ENCODE measurements around the gene DSG4.

- TF ChIP-seq OSR1 (CRISPR knock-in tag; IDR thresholded peaks at IDR 0.05) (no peak), POU6F1 (CRISPR knock-in tag; IDR thresholded peaks at IDR 0.05; ENCODE audit: borderline replicate concordance, low read depth) (no peak), BACH2 (CRISPR knock-in tag; IDR thresholded peaks at IDR 0.05; ENCODE audit: borderline replicate concordance) (no peak), ARNTL (CRISPR knock-in tag; IDR thresholded peaks at IDR 0.05; ENCODE audit: borderline replicate concordance, low read depth) (no peak), RARB (CRISPR knock-in tag; IDR thresholded peaks at IDR 0.05) (no peak), ZFP30 (CRISPR knock-in tag; IDR thresholded peaks at IDR 0.05) (no peak), PATZ1 (CRISPR knock-in tag; IDR thresholded peaks at IDR 0.05; ENCODE audit: borderline replicate concordance) (no peak), ZFP3 (CRISPR knock-in tag; IDR thresholded peaks at IDR 0.05) (no peak), CSRNP3 (CRISPR knock-in tag; IDR thresholded peaks at IDR 0.05) (no peak), ZNF70 (CRISPR knock-in tag; IDR thresholded peaks at IDR 0.05) (no peak), CSDC2 (CRISPR knock-in tag; IDR thresholded peaks at IDR 0.05) (no peak), ZC3H10 (CRISPR knock-in tag; IDR thresholded peaks at IDR 0.05) (no peak)
Measured at GRCh38 chr18:31451625-31452024, 75.0 kb downstream of the DSG4 start.
